Activated CD4-positive, alpha-beta T cell treated with anti-CD3 and anti-CD28 coated beads, Interleukin-2, amount 10 ng/mL, durations not matched to agents 24 days and 14 days (primary cell): Measurements from ENCODE around the gene KANSL1. TPM values are rescaled to one million over a fixed set of nuclear protein-coding genes. Genes with fewer than 3 reads are reported as not detected.

Experiments
- DNase-seq: peaks from one replicate; pipeline ENCODE4 v3.0.0; 2022
- H3K27ac Mint-ChIP-seq: one replicate; pipeline ENCODE4 v1.8.0; 2022; ENCODE audit warnings: mild to moderate bottlenecking, mixed read lengths
- H3K27me3 Mint-ChIP-seq: one replicate; pipeline ENCODE4 v1.8.0; 2022; ENCODE audit warnings: mixed read lengths
- H3K36me3 Mint-ChIP-seq: one replicate; pipeline ENCODE4 v1.8.0; 2022; ENCODE audit warnings: low read depth, mild to moderate bottlenecking, mixed read lengths
- H3K4me1 Mint-ChIP-seq: one replicate; pipeline ENCODE4 v1.8.0; 2021; ENCODE audit warnings: mixed read lengths
- H3K4me3 Mint-ChIP-seq: one replicate; pipeline ENCODE4 v1.8.0; 2022; ENCODE audit warnings: mild to moderate bottlenecking, moderate library complexity, mixed read lengths
- H3K9me3 Mint-ChIP-seq: one replicate; pipeline ENCODE4 v1.8.0; 2021; ENCODE audit warnings: mixed read lengths
- intact Hi-C: fragments of 100-400 bp; cut with micrococcal nuclease; formaldehyde crosslinking; loops from one replicate; pipeline ENCODE4 v1.15.1; 2023
- total RNA-seq: library from RNA; stranded (reverse); gene quantifications from 2 replicates; pipeline ENCODE4 v1.2.3, GENCODE V29; 2022

KANSL1 gene
- total RNA-seq, 1 donor from 2014 or later: 82.8 TPM

DNA sequence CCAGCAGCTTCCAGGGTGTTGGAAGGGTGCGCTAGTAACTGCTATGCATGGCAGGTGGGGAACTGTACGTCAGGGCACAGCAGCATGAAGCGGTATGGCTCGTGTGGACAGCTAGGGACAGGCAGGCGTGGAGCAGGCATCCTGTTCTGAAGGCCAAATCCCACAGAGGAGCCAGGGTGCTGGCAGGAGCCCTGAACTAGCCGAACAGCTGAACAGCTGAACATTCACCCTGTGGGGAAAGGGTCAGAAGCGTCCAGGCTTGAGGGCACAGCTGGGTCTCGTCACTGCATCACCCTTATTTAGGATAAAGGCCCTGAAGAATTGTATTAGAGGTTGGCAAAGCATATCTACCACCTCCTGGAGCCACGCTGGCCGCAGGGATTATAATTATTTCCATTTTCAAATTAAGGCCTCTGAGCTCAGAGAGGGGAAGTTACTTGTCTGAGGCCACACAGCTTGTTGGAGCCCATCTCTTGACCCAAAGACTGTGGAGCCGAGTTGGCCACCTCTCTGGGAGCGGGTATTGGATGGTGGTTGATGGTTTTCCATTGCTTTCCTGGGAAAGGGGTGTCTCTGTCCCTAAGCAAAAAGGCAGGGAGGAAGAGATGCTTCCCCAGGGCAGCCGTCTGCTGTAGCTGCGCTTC is 197.5 kb downstream of the KANSL1 start:
- Mint-ChIP-seq H3K27ac (no peak overlapping the region), H3K9me3 (no peaks in the 10 kb centered on the region), H3K4me3 (no peak overlapping the region), H3K36me3 (no peaks in the 10 kb centered on the region), H3K27me3 (peaks cover 2% of the 10 kb centered on the region), H3K4me1 (no peaks in the 10 kb centered on the region)
- DNase-seq: no peak
- intact Hi-C loops: no loop called here

DNA sequence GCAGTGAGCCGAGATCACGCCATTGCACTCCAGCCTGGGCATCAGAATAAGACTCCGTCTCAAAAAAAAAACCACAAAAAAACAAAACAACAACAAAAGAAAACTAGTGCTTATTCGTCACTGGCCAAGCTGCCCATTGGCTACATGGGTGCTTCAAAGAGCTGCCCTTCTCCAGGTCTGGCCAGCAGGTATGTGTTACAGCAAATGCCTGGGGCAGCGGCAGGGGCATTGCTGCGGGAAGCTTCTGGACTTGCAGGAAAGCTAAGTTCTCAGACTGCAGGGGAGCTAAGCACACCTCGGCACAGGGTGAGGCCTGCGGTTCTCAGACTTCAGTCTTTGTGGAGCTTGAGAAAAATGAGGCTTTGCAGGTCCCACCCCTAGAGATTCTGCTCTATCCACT is 198.2 kb downstream of the KANSL1 start:
- intact Hi-C loops: no loop called here
- peaks cover 2% of the 10 kb centered on the region for H3K27me3 Mint-ChIP-seq

DNA sequence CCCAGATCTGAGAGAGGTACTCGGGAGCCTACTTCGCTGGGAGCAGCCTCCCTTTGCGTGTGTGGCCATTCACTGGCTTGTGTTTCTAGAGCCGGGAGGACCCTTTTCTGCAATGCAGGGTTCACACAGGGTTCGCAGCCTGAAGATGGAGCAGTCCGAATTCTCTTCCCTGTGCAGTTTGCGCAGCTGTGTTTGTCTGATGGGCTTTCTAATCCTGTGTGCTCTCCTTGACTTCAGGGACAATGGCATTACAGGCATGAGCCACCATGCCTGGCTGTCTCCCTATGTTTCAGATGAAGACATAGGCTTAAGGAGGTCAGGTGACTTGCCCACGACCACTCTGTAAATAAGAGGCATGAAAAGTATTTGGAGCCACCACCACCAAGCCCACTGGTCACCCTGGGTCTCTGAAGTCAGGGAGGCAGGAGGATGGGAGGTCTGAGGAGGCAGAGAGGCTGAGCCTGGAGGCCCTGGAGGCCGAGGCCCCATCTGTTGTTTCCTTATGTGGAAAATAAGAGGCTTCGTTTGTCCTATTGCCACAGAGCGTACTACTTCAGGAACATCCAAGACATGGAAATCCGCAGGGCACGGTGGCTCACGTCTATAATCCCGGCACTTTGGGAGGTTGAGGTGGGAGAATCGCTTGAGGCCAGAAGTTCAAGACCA is 199.1 kb downstream of the KANSL1 start:
- H3K4me1 Mint-ChIP-seq: no peaks in the 10 kb centered on the region
- no peak for DNase-seq

More for the DNA sequence above, 198.2 kb downstream of the KANSL1 start:
- H3K4me3 Mint-ChIP-seq: no peak overlapping the region
- DNase-seq: no peak
- H3K9me3 Mint-ChIP-seq: no peaks in the 10 kb centered on the region
- no peak overlapping the region for H3K27ac Mint-ChIP-seq
- H3K36me3 Mint-ChIP-seq: no peaks in the 10 kb centered on the region
- H3K4me1 Mint-ChIP-seq: no peaks in the 10 kb centered on the region

DNA sequence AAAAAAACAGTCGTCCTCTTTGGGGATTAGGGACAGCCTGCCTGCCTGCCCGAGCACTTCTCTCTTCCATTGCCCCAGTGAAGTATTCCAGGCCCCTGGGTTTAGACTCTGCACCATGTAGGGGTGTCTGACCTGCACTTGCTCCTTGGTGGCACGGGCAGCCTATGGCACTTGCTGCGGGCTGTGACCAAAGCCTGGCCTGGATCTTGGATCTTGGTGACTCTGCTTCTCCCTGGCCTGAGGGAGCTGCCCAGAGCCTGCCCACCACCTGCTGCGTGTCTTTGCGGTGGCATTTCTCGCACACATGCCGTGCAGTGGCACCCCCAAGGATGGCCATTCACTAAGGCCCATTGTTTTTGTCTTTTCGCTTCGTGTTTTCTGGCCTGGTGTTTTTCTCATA is 200.3 kb downstream of the KANSL1 start:
- Mint-ChIP-seq H3K4me3 (no peak overlapping the region), H3K27ac (no peak overlapping the region), H3K27me3 (peaks cover 2% of the 10 kb centered on the region), H3K9me3 (no peaks in the 10 kb centered on the region), H3K36me3 (no peaks in the 10 kb centered on the region), H3K4me1 (no peaks in the 10 kb centered on the region)
- no peak for DNase-seq
- intact Hi-C loops: no loop called here

More for the DNA sequence above, 199.1 kb downstream of the KANSL1 start:
- intact Hi-C loops: no loop called here
- Mint-ChIP-seq H3K27ac (no peak overlapping the region), H3K9me3 (no peaks in the 10 kb centered on the region), H3K27me3 (peaks cover 2% of the 10 kb centered on the region), H3K36me3 (no peaks in the 10 kb centered on the region), H3K4me3 (no peak overlapping the region)

DNA sequence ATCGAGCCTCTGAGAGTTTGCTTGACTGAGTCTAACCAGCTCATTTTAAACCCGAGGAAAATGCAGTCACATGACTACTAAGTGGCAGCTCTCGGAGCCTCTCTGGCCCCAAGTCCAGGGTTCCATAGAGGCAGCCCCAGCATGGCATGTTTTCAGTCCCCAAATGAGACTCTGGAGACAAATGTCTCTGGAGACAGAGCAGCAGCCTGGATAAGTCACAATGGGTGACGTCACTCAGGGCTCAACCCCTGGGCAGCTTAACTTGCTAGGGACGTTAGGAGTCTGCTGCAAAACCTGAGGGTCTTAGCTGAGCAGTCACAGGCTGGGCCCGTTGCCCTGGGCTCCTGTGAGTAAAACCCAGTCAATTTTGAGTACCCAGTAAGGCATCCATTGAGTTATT is 201.1 kb downstream of the KANSL1 start:
- Mint-ChIP-seq H3K4me1 (no peaks in the 10 kb centered on the region), H3K36me3 (no peaks in the 10 kb centered on the region), H3K9me3 (no peaks in the 10 kb centered on the region), H3K27ac (no peak overlapping the region), H3K4me3 (no peak overlapping the region), H3K27me3 (peaks cover 2% of the 10 kb centered on the region)
- intact Hi-C loops: no loop called here
- no peak for DNase-seq

DNA sequence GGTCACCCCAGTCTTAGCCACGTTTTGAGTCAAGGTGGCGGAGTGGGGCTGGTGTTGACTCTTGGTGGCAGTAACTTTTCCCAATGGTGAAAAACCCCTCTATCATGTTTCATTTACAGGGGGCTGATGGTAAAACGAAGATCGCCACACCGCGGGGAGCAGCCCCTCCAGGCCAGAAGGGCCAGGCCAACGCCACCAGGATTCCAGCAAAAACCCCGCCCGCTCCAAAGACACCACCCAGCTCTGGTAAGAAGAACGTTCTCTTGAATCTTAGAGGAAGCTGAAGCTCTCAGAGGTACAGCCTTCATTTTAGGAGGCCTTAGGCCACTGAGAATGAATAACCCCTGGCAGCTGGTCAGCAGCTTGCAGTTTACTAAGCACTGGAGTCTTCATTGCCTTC is 201.9 kb downstream of the KANSL1 start:
- DNase-seq: no peak
- intact Hi-C loops: no loop called here
- no peak overlapping the region for H3K4me3 Mint-ChIP-seq
- no peaks in the 10 kb centered on the region for H3K9me3 Mint-ChIP-seq
- no peaks in the 10 kb centered on the region for H3K36me3 Mint-ChIP-seq
- peaks cover 2% of the 10 kb centered on the region for H3K27me3 Mint-ChIP-seq
- H3K27ac Mint-ChIP-seq: no peak overlapping the region
- H3K4me1 Mint-ChIP-seq: no peaks in the 10 kb centered on the region

DNA sequence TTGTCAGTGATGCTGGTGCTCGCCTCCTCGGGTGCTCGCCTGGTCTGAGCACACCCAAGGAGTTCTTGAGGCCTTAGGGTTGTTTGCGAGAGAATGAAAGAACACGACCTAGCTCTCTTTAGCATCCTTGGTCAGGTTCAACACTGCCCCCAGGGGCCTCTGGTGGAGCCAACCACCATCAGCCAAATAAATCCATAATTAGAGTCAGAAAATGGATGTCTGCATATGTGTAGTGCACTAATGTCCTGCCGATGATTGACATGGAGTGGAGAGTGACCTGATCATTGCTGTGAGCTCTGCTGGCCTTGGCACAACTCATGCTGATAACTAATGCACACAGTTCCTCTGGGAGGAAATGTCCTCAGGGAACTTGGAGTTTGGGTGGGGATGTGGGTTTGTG is 202.3 kb downstream of the KANSL1 start:
- Mint-ChIP-seq H3K4me3 (no peak overlapping the region), H3K27me3 (peaks cover 2% of the 10 kb centered on the region), H3K36me3 (no peaks in the 10 kb centered on the region), H3K9me3 (no peaks in the 10 kb centered on the region), H3K4me1 (no peaks in the 10 kb centered on the region), H3K27ac (no peak overlapping the region)
- intact Hi-C loops: no loop called here
- DNase-seq: no peak

DNA sequence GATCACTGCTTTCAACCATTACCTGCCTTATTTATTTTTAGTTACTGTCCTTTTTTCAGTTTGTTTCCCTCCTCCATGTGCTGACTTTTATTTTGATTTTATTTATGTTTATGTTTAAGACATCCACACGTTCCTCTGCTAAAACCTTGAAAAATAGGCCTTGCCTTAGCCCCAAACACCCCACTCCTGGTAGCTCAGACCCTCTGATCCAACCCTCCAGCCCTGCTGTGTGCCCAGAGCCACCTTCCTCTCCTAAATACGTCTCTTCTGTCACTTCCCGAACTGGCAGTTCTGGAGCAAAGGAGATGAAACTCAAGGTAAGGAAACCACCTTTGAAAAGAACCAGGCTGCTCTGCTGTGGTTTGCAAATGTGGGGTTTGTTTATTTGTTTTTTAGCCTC is 203.5 kb downstream of the KANSL1 start:
- Mint-ChIP-seq H3K36me3 (no peaks in the 10 kb centered on the region), H3K4me1 (no peaks in the 10 kb centered on the region), H3K4me3 (no peak overlapping the region), H3K9me3 (no peaks in the 10 kb centered on the region), H3K27me3 (peaks cover 2% of the 10 kb centered on the region), H3K27ac (no peak overlapping the region)
- intact Hi-C loops: no loop called here
- DNase-seq: no peak

DNA sequence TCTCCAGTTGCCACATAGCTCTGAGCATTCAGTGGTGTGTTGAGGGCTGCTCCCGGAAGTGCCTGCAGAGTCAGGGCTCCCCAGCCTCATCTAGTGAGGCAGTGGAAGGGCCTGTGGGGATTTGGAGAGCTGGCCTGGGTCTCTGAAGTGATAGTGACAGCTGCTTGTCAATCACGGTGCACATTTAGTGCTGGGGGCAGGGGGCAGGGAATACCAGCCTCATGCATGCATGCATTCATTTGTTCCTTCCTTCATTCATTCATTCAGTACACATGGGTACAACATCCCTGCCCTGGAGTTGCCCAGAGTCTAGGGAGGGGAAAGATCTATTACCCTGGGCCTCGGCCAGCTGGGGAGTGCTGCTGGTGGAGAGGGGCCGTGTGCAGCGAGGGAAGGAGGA is 205.5 kb downstream of the KANSL1 start:
- Mint-ChIP-seq H3K9me3 (no peaks in the 10 kb centered on the region), H3K27me3 (no peaks in the 10 kb centered on the region), H3K36me3 (no peaks in the 10 kb centered on the region), H3K4me3 (no peak overlapping the region), H3K27ac (no peak overlapping the region), H3K4me1 (no peaks in the 10 kb centered on the region)
- DNase-seq: no peak
- intact Hi-C loops: no loop called here

DNA sequence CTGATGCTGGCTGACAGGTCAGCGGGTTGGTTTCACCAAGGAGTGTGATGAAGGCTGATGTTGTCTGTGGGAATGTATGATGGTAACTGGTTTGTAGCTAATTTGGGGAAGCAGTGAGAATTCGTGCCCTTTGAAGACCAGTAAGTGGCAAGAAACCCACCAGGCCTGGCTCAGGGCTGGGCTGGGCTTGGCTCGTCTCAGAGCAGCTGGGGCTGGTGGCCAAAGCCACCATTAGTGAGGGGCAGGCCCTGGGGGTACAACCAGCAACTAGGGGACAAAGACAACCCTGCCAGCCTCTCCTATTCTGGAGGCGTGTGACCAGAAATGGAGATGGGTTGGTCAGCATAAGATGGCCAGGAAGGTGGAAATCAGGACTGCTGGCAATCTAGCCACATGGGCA is 207.2 kb downstream of the KANSL1 start:
- no peak overlapping the region for H3K27ac Mint-ChIP-seq
- DNase-seq: no peak

DNA sequence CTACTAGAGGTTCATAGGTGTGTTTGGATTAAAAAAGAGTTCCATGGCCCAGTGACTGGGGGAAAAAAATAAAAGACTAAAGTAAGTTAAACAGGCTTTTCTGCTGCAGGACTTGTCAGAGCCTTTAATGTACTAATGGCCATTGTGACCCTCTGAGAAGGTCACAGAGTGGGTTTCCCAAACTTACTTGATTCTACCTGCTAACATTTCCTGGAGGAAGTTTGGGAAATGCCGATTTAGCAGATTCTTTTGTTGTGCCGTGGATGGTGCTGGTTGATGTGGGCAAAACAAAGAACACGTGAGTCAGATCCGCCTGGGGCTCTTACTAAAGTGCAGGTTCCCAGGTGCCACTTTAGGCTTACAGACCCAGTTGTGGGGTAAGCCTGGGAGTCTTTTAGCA is 207.8 kb downstream of the KANSL1 start:
- Mint-ChIP-seq H3K9me3 (no peaks in the 10 kb centered on the region), H3K36me3 (no peaks in the 10 kb centered on the region), H3K4me1 (no peaks in the 10 kb centered on the region), H3K27ac (no peak overlapping the region), H3K4me3 (no peak overlapping the region), H3K27me3 (no peaks in the 10 kb centered on the region)
- DNase-seq: no peak
- intact Hi-C loops: no loop called here

More for the DNA sequence above, 207.2 kb downstream of the KANSL1 start:
- Mint-ChIP-seq H3K36me3 (no peaks in the 10 kb centered on the region), H3K9me3 (no peaks in the 10 kb centered on the region), H3K4me1 (no peaks in the 10 kb centered on the region), H3K4me3 (no peak overlapping the region), H3K27me3 (no peaks in the 10 kb centered on the region)
- intact Hi-C loops: no loop called here

DNA sequence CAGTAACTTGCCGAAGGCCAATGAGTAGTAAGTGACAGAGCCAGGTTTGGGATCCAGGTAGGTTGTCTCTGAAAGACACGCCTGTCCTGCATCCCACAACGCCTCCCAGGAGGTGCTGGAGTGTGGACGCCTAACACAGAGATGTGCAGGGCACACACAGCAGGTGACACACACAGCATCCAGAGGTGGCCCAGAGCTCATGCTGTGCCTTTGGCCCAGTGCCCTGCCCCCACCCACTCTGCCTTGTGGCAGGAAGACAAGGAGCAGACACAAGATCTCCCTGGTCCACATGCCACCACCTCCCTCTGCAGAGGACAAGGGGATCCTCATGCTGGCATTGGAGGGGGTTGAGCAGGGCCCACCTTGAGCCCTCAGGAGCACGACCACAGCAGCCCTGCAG is 208.9 kb downstream of the KANSL1 start:
- Mint-ChIP-seq H3K27me3 (no peaks in the 10 kb centered on the region), H3K27ac (no peak overlapping the region), H3K36me3 (no peaks in the 10 kb centered on the region), H3K4me3 (no peak overlapping the region), H3K4me1 (no peaks in the 10 kb centered on the region), H3K9me3 (no peaks in the 10 kb centered on the region)
- no peak for DNase-seq
- intact Hi-C loops: no loop called here

DNA sequence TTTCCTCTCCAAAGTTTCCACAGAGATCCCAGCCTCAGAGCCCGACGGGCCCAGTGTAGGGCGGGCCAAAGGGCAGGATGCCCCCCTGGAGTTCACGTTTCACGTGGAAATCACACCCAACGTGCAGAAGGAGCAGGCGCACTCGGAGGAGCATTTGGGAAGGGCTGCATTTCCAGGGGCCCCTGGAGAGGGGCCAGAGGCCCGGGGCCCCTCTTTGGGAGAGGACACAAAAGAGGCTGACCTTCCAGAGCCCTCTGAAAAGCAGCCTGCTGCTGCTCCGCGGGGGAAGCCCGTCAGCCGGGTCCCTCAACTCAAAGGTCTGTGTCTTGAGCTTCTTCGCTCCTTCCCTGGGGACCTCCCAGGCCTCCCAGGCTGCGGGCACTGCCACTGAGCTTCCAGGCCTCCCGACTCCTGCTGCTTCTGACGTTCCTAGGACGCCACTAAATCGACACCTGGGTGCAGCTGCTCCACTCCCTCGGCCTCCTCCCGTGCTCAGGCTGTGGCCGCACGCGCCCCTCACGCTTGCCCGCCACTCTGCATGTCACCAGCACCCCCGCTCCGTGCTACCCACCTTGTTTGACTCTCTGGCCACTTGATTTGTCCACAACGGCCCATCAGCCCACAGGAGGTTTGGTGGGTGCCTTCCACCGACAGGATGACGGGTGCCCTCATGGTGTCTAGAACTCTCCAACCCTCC is 209.5 kb downstream of the KANSL1 start:
- intact Hi-C loops: no loop called here
- Mint-ChIP-seq H3K9me3 (no peaks in the 10 kb centered on the region), H3K27ac (no peak overlapping the region), H3K27me3 (no peaks in the 10 kb centered on the region), H3K4me3 (no peak overlapping the region), H3K4me1 (no peaks in the 10 kb centered on the region), H3K36me3 (no peaks in the 10 kb centered on the region)
- no peak for DNase-seq

DNA sequence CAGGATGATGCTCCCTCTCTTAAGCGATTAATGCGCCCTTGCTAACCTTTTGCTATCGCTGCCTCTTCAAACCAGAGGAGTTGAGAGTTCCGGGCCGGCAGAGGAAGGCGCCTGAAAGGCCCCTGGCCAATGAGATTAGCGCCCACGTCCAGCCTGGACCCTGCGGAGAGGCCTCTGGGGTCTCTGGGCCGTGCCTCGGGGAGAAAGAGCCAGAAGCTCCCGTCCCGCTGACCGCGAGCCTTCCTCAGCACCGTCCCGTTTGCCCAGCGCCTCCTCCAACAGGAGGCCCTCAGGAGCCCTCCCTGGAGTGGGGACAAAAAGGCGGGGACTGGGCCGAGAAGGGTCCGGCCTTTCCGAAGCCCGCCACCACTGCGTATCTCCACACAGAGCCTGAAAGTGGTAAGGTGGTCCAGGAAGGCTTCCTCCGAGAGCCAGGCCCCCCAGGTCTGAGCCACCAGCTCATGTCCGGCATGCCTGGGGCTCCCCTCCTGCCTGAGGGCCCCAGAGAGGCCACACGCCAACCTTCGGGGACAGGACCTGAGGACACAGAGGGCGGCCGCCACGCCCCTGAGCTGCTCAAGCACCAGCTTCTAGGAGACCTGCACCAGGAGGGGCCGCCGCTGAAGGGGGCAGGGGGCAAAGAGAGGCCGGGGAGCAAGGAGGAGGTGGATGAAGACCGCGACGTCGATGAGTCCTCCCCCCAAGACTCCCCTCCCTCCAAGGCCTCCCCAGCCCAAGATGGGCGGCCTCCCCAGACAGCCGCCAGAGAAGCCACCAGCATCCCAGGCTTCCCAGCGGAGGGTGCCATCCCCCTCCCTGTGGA is 210.2 kb downstream of the KANSL1 start:
- DNase-seq: no peak
- Mint-ChIP-seq H3K9me3 (no peaks in the 10 kb centered on the region), H3K36me3 (no peaks in the 10 kb centered on the region), H3K4me3 (no peak overlapping the region), H3K27me3 (no peaks in the 10 kb centered on the region), H3K27ac (no peak overlapping the region), H3K4me1 (no peaks in the 10 kb centered on the region)
- intact Hi-C loops: no loop called here
